CD14-positive monocyte (primary cell): ENCODE results near the gene UBE2QL1. TPM values are rescaled to one million over a fixed set of nuclear protein-coding genes. Genes with fewer than 3 reads are reported as not detected.

Experiments
- DNase-seq, 3 donors: peaks; one replicate each; pipeline ENCODE4 v3.0.0-alpha.2; 2011 to 2022
- H2AFZ ChIP-seq: 2 replicates; pipeline ENCODE4 v1.6.0; 2012; ENCODE audit warnings: mild to moderate bottlenecking, low read depth, low read length, inconsistent platforms; ENCODE audit not compliant: insufficient read depth, poor library complexity, severe bottlenecking
- H3K27ac ChIP-seq, 2 donors: 1 replicate in 1 of 2; 2 replicates in 1 of 2; pipeline ENCODE4 v1.5.1; 2012 to 2013; ENCODE audit warnings: low read length in 2 of 2, control low read depth in 1 of 2, inconsistent platforms in 1 of 2, low read depth in 1 of 2, mild to moderate bottlenecking in 1 of 2
- H3K27me3 ChIP-seq, 2 donors: one replicate each; pipeline versions ENCODE4 v1.6.0 to v1.6.1; 2011 to 2013; ENCODE audit warnings: low read length in 2 of 2; ENCODE audit not compliant: control insufficient read depth in 2 of 2, insufficient read depth in 2 of 2
- H3K36me3 ChIP-seq, 2 donors: replicated peaks in 1 of 2; 1 replicate in 1 of 2; 2 replicates in 1 of 2; pipeline versions ENCODE4 v1.5.1 to v1.6.1; 2012 to 2013; ENCODE audit warnings: low read length in 2 of 2, control low read depth in 1 of 2, inconsistent platforms in 1 of 2, mild to moderate bottlenecking in 1 of 2; ENCODE audit not compliant: insufficient read depth in 2 of 2, control insufficient read depth in 1 of 2
- H3K4me1 ChIP-seq, 2 donors: 1 replicate in 1 of 2; 2 replicates in 1 of 2; pipeline versions ENCODE4 v1.5.1 to v1.6.1; 2012 to 2013; ENCODE audit warnings: low read length in 2 of 2, control low read depth in 1 of 2, inconsistent platforms in 1 of 2, mild to moderate bottlenecking in 1 of 2, moderate library complexity in 1 of 2; ENCODE audit not compliant: insufficient read depth in 2 of 2, control insufficient read depth in 1 of 2
- H3K4me2 ChIP-seq: replicated peaks from 2 replicates; pipeline ENCODE3; 2012; ENCODE audit warnings: low read length, moderate library complexity, mild to moderate bottlenecking; ENCODE audit not compliant: poor library complexity, severe bottlenecking; ENCODE audit errors: extremely low read depth
- H3K4me3 ChIP-seq, 3 experiments: fragments of 200-600 bp in 1 of 3; sonication (generic) in 1 of 3; replicated peaks in 1 of 3; 1 replicate in 2 of 3; 2 replicates in 1 of 3; pipeline ENCODE4 v1.5.1; 2011 to 2013; ENCODE audit warnings: low read length in 3 of 3, mild to moderate bottlenecking in 3 of 3, control low read depth in 2 of 3, low read depth in 2 of 3, inconsistent platforms in 1 of 3, moderate library complexity in 1 of 3
- H3K79me2 ChIP-seq: 2 replicates; pipeline ENCODE4 v1.6.0; 2012; ENCODE audit warnings: mild to moderate bottlenecking, control low read depth, inconsistent platforms, low read length, moderate library complexity; ENCODE audit not compliant: insufficient read depth
- H3K9ac ChIP-seq: 2 replicates; pipeline ENCODE4 v1.6.0; 2017; ENCODE audit warnings: low read length, mild to moderate bottlenecking; ENCODE audit not compliant: insufficient read depth, poor library complexity, severe bottlenecking
- H3K9me3 ChIP-seq, 2 donors: replicated peaks in 1 of 2; 1 replicate in 1 of 2; 2 replicates in 1 of 2; pipeline versions ENCODE4 v1.5.1 to v1.6.1; 2012 to 2013; ENCODE audit warnings: low read length in 2 of 2, control low read depth in 1 of 2; ENCODE audit not compliant: control insufficient read depth in 1 of 2, insufficient read depth in 1 of 2
- H4K20me1 ChIP-seq: 2 replicates; pipeline ENCODE4 v1.6.0; 2012; ENCODE audit warnings: mild to moderate bottlenecking, low read length, control low read depth, moderate library complexity; ENCODE audit not compliant: insufficient read depth
- H3K27ac Mint-ChIP-seq, 7 donors: one replicate each; pipeline ENCODE4 v1.8.0; 2020; ENCODE audit warnings: mild to moderate bottlenecking in 7 of 7, mixed read lengths in 7 of 7, moderate library complexity in 6 of 7, inconsistent platforms in 2 of 7
- H3K27me3 Mint-ChIP-seq, 3 donors: one replicate each; pipeline ENCODE4 v1.8.0; 2021 to 2022; ENCODE audit warnings: low read depth in 3 of 3, mild to moderate bottlenecking in 3 of 3, mixed read lengths in 3 of 3, moderate library complexity in 3 of 3, inconsistent platforms in 1 of 3
- H3K36me3 Mint-ChIP-seq, 2 donors: one replicate each; pipeline ENCODE4 v1.8.0; 2020; ENCODE audit warnings: mixed read lengths in 2 of 2, inconsistent platforms in 1 of 2, mild to moderate bottlenecking in 1 of 2
- H3K4me1 Mint-ChIP-seq: one replicate; pipeline ENCODE4 v1.8.0; 2020; ENCODE audit warnings: mild to moderate bottlenecking, mixed read lengths
- H3K4me3 Mint-ChIP-seq, 2 donors: one replicate each; pipeline ENCODE4 v1.8.0; 2020; ENCODE audit warnings: mild to moderate bottlenecking in 2 of 2, mixed read lengths in 2 of 2, moderate library complexity in 1 of 2
- H3K9me3 Mint-ChIP-seq, 7 donors: one replicate each; pipeline ENCODE4 v1.8.0; 2020 to 2022; ENCODE audit warnings: mixed read lengths in 7 of 7, mild to moderate bottlenecking in 6 of 7, moderate library complexity in 6 of 7, inconsistent platforms in 2 of 7
- WGBS: methylation state at CpG from one replicate; pipeline ENCODE4 v1.1.5; 2013; ENCODE audit warnings: missing lambda C conversion rate; ENCODE audit not compliant: insufficient coverage; 5-methylcytosine and 5-hydroxymethylcytosine counted together
- intact Hi-C, 2 donors: fragments of 100-400 bp; cut with micrococcal nuclease; formaldehyde crosslinking; loops; one replicate each; pipeline versions ENCODE4 v1.15.0 to v1.15.1; 2023
- polyA plus RNA-seq, 3 donors: library from polyadenylated mRNA; depleted of rRNA in 1 of 3; unstranded in 2 of 3; stranded (reverse) in 1 of 3; fragments of 300-500 nt in 2 of 3; fragments of >200 nt in 1 of 3; fragmentation: Illumina TruSeq in 2 of 3; gene quantifications; 1 replicate in 2 of 3; 2 replicates in 1 of 3; pipeline ENCODE4 v1.2.3, GENCODE V29; 2012 to 2021
- TF ChIP-seq, protein P1 (sequence below): fragments of 200-600 bp; IDR thresholded peaks from one replicate; pipeline ENCODE4 v1.8.0; 2022; ENCODE audit warnings: antibody characterized with exemption, mild to moderate bottlenecking

UBE2QL1 gene
- polyA plus RNA-seq, 3 donors: not detected

DNA sequence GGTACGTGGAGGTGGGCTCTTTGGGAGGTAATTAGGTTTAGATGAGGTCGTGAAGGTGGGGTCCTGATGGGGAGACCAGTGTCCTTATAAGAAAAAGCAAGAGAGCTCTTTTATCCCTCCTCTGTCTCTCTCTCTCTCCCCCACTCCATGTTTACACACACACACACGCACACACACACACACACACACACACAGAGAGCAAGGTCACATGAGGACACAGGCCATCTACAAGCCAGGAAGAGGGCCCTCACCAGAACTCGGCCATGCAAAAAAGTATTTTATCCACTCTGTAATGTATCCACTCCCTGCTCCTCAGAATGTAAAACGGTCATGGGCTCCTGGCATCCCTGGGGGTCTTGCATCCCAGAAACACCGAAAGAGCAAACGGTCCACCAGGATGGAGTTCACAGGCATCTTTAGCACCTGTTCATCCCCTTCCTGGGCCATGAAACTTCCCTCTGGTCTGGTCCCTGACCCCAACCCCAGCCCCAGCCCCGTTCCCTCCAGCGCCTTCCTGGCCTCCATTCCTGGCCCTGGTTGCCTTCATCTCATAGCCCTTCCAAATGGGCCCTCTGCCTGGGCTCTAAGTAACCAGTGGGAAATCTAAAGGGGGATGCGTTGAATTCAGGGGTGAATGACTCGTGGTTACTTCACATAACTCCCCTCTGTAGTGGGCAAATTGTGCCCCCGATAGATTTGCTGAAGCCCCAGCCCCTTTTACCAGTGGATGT lies 95.3 kb downstream of the UBE2QL1 start:
- H3K4me2 ChIP-seq: no peak overlapping the region
- H3K4me1 ChIP-seq: no peaks in the 10 kb centered on the region
- H2AFZ ChIP-seq: no peak overlapping the region
- no peak overlapping the region for H3K9ac ChIP-seq
- Mint-ChIP-seq H3K9me3 (peaks cover 1 to 5% (median 2%) of the 10 kb centered on the region in 7 donors), H3K4me3 (no peak overlapping the region), H3K27ac (no peak overlapping the region), H3K4me1 (no peaks in the 10 kb centered on the region), H3K36me3 (no peaks in the 10 kb centered on the region), H3K27me3 (peaks cover 2 to 4% (median 2%) of the 10 kb centered on the region in 3 donors)
- no peak for DNase-seq
- 96% methylated on average over 3 of the region's 12 CpGs for WGBS
- no peak overlapping the region for H3K4me3 ChIP-seq
- no peaks in the 10 kb centered on the region for H3K79me2 ChIP-seq
- no peaks in the 10 kb centered on the region for H3K36me3 ChIP-seq
- H3K27ac ChIP-seq: no peak overlapping the region
- no peaks in the 10 kb centered on the region for H4K20me1 ChIP-seq
- intact Hi-C loops: no loop called here
- TF ChIP-seq, protein P1, sequence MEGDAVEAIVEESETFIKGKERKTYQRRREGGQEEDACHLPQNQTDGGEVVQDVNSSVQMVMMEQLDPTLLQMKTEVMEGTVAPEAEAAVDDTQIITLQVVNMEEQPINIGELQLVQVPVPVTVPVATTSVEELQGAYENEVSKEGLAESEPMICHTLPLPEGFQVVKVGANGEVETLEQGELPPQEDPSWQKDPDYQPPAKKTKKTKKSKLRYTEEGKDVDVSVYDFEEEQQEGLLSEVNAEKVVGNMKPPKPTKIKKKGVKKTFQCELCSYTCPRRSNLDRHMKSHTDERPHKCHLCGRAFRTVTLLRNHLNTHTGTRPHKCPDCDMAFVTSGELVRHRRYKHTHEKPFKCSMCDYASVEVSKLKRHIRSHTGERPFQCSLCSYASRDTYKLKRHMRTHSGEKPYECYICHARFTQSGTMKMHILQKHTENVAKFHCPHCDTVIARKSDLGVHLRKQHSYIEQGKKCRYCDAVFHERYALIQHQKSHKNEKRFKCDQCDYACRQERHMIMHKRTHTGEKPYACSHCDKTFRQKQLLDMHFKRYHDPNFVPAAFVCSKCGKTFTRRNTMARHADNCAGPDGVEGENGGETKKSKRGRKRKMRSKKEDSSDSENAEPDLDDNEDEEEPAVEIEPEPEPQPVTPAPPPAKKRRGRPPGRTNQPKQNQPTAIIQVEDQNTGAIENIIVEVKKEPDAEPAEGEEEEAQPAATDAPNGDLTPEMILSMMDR: no peak
- no peaks in the 10 kb centered on the region for H3K9me3 ChIP-seq
- no peaks in the 10 kb centered on the region for H3K27me3 ChIP-seq

Other genes with a start within 250 kb of the UBE2QL1 start
- gene MED10, start 70.3 kb upstream of the UBE2QL1 start, polyA plus RNA-seq: 10 to 100 TPM; 27.6 to 47.8 (median 47.3) TPM
- gene NSUN2, start 184.2 kb downstream of the UBE2QL1 start, polyA plus RNA-seq: 10 to 100 TPM; 24.4 to 63.4 (median 25.6) TPM
- gene SRD5A1, start 184.6 kb downstream of the UBE2QL1 start, polyA plus RNA-seq: 10 to 100 TPM; 21.2 to 34.7 (median 26.0) TPM